Nephron (organoid): ENCODE results near the gene GALNT6.

Experiments used
- H3K27ac Mint-ChIP-seq, 3 experiments: 2 replicates each; pipeline ENCODE4 v1.8.0; 2020; ENCODE audit warnings: mixed read lengths in 3 of 3, mild to moderate bottlenecking in 2 of 3, moderate library complexity in 1 of 3
- H3K27me3 Mint-ChIP-seq: 2 replicates; pipeline ENCODE4 v1.8.0; 2021; ENCODE audit warnings: low read depth, mild to moderate bottlenecking, moderate library complexity, mixed read lengths
- H3K36me3 Mint-ChIP-seq: 2 replicates; pipeline ENCODE4 v1.8.0; 2020; ENCODE audit warnings: low read depth, mixed read lengths
- H3K4me1 Mint-ChIP-seq: 2 replicates; pipeline ENCODE4 v1.8.0; 2020; ENCODE audit warnings: mixed read lengths
- H3K4me3 Mint-ChIP-seq, 3 experiments: 2 replicates each; pipeline ENCODE4 v1.8.0; 2020; ENCODE audit warnings: mild to moderate bottlenecking in 3 of 3, mixed read lengths in 3 of 3, moderate library complexity in 2 of 3
- H3K9me3 Mint-ChIP-seq: 2 replicates; pipeline ENCODE4 v1.8.0; 2020; ENCODE audit warnings: mixed read lengths
- CTCF ChIP-seq, 3 experiments: fragments of 200-600 bp; sonication (generic); IDR thresholded peaks; one replicate each; pipeline ENCODE4 v1.5.0; 2021; ENCODE audit warnings: antibody characterized with exemption in 3 of 3; ENCODE audit not compliant: unreplicated experiment in 3 of 3

Gene GALNT6

GRCh38 chr12:51399891-51400290, 8.7 kb upstream of the GALNT6 start:
- no peak overlapping the region for H3K27ac Mint-ChIP-seq

GRCh38 chr12:51397670-51398069, 6.5 kb upstream of the GALNT6 start:
- H3K4me3 Mint-ChIP-seq, result no peak overlapping the region
- no peak for TF ChIP-seq CTCF (IDR thresholded peaks at IDR 0.05; ENCODE audit: unreplicated experiment in 3 of 3)
- no peaks in the 10 kb centered on the region for H3K36me3 Mint-ChIP-seq
- H3K27ac Mint-ChIP-seq, result no peak overlapping the region
- H3K4me1 Mint-ChIP-seq, result no peaks in the 10 kb centered on the region
- no peaks in the 10 kb centered on the region for H3K9me3 Mint-ChIP-seq
- H3K27me3 Mint-ChIP-seq, result peaks cover 61% of the 10 kb centered on the region

More at GRCh38 chr12:51399891-51400290, 8.7 kb upstream of the GALNT6 start:
- peaks cover 51% of the 10 kb centered on the region for H3K27me3 Mint-ChIP-seq
- H3K36me3 Mint-ChIP-seq, result no peaks in the 10 kb centered on the region
- no peaks in the 10 kb centered on the region for H3K4me1 Mint-ChIP-seq
- no peak overlapping the region for H3K4me3 Mint-ChIP-seq
- H3K9me3 Mint-ChIP-seq, result no peaks in the 10 kb centered on the region
- no peak for TF ChIP-seq CTCF (IDR thresholded peaks at IDR 0.05; ENCODE audit: unreplicated experiment in 3 of 3)

GRCh38 chr12:51395283-51396230, 4.4 kb upstream of the GALNT6 start:
- peaks cover 7% of the 10 kb centered on the region for H3K4me1 Mint-ChIP-seq
- no peak for TF ChIP-seq CTCF (IDR thresholded peaks at IDR 0.05; ENCODE audit: unreplicated experiment in 3 of 3)
- H3K27ac Mint-ChIP-seq, result no peak overlapping the region
- H3K9me3 Mint-ChIP-seq, result no peaks in the 10 kb centered on the region
- no peaks in the 10 kb centered on the region for H3K36me3 Mint-ChIP-seq
- peak overlapping the region in 1 of 3 experiments; percentile 22 for H3K4me3 Mint-ChIP-seq
- H3K27me3 Mint-ChIP-seq, result peaks cover 80% of the 10 kb centered on the region

- Mint-ChIP-seq H3K27me3 (peaks cover 81% of the 10 kb centered on the region), H3K4me1 (peaks cover 8% of the 10 kb centered on the region), H3K27ac (peak overlapping the region in 1 of 3 experiments; percentile 29), H3K9me3 (no peaks in the 10 kb centered on the region), H3K36me3 (no peaks in the 10 kb centered on the region), H3K4me3 (peak overlapping the region; percentile 52 to 75 (median 53))
- no peak for TF ChIP-seq CTCF (IDR thresholded peaks at IDR 0.05; ENCODE audit: unreplicated experiment in 3 of 3)
Measured at GRCh38 chr12:51393676-51394545, 2.7 kb upstream of the GALNT6 start.

- Mint-ChIP-seq H3K36me3 (no peaks in the 10 kb centered on the region), H3K4me1 (peaks cover 18% of the 10 kb centered on the region), H3K4me3 (peak overlapping the region; percentile 65 to 76 (median 75)), H3K27ac (no peak overlapping the region), H3K27me3 (peaks cover 80% of the 10 kb centered on the region), H3K9me3 (no peaks in the 10 kb centered on the region)
- no peak for TF ChIP-seq CTCF (IDR thresholded peaks at IDR 0.05; ENCODE audit: unreplicated experiment in 3 of 3)
Measured at GRCh38 chr12:51392556-51393237, 1.5 kb upstream of the GALNT6 start.
